GM10266 (cell line): ENCODE measurements around the gene HOXA10.

Experiments
- DNase-seq: peaks from one replicate; pipeline ENCODE4 v3.0.0; 2012; ENCODE audit errors: extremely low spot score
- TF ChIP-seq, protein P1 (sequence below): IDR thresholded peaks from 2 replicates; pipeline ENCODE4 v1.5.1; 2012; ENCODE audit warnings: mild to moderate bottlenecking, low read depth; ENCODE audit not compliant: control insufficient read depth, insufficient read depth; ENCODE audit errors: missing control alignments

The HOXA10 gene

DNA sequence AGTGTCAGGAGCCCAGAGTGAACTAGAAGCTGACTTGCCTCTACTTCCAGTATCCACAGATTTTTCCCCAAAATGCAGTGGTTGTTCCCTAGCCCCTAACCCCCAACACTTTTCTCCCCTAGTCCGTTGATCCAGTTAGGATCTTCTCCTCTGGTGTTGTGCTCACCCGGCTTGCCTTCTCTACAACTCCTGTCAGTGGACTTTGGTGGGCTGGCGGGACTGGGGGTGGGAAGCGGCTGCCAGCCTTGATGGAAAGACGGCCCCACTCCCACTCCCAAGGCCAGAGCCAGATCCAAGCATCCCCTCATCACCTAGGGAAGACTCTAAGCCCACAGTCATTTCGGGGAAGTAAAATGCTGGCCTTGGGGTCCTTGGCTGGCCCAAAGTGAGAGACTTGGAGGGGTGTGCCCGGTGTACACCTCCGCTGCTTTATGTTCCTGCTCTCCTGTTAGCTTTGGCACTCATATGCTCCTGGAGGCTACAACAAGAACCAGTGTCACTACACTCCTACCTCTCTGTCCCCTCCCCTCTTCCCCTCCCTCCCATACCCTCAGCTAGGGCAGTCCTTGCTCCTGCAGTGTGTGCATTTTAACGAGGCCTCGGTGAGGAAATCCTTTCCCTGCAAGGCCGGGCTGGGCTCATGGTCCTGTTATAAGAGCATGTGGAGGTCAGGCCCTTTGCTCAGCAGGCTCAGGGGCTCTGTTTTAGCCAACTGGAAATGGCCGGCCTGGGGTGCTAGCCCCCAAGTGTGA lies 930 bp upstream of the HOXA10 start:
- TF ChIP-seq, protein P1, sequence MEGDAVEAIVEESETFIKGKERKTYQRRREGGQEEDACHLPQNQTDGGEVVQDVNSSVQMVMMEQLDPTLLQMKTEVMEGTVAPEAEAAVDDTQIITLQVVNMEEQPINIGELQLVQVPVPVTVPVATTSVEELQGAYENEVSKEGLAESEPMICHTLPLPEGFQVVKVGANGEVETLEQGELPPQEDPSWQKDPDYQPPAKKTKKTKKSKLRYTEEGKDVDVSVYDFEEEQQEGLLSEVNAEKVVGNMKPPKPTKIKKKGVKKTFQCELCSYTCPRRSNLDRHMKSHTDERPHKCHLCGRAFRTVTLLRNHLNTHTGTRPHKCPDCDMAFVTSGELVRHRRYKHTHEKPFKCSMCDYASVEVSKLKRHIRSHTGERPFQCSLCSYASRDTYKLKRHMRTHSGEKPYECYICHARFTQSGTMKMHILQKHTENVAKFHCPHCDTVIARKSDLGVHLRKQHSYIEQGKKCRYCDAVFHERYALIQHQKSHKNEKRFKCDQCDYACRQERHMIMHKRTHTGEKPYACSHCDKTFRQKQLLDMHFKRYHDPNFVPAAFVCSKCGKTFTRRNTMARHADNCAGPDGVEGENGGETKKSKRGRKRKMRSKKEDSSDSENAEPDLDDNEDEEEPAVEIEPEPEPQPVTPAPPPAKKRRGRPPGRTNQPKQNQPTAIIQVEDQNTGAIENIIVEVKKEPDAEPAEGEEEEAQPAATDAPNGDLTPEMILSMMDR = no peak

DNA sequence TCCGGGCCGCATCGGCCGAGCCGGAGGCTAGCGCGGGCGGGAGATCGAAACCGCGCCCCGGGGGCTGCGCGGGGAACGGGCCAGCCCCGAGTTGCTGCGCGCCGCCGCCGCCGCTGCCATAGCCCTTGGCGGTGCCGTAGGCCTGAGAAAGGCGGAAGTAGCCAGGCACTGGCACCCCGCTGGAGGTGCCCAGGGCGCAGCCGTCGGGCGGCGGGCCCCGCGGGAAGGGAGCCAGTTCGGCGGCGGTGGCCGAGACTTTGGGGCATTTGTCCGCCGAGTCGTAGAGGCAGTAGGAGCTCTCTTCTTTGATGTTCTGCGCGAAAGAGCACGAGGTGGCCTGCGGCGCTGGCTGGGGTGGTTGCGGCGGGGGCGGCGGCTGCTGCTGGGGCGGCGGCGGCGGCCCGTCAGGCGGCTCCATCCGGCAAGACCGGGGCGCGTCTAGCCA lies 587 bp downstream of the HOXA10 start:
- DNase-seq = no peak
- TF ChIP-seq, protein P1 = no peak

More for the DNA sequence above, 930 bp upstream of the HOXA10 start:
- DNase-seq = no peak

DNA sequence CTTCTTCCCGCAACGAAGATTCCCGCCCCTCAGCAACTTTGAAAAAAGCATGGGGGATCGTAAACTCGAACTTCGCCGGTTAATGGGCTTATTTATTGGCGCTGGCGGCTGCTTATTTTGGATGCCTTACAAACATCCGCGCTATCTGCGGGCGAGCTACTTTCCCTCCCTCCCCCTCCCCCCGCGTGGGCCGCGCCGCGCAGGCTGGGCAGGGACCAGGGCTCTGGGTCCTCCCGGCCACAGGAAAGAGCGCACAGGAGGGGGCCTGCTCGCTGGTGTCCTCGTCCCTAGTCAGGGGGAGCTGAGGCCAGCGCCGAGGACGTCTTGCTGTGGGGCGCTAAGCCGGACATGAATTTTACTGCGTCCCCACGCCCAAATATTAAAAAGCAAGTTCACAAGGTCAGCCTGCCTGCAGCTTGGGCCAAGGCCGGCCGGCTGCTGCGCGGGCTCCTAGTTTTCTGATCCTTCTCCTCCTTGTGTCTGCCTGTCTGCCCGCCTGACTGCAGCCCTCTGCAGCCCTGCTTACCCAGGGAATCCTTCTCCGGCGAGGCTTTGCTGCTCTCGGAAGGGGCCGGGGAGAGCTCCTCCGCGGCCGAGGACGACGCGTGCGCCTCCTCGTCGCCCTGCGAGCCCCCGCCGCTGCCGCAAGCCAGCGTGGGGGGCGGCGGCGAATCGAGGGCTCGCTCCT lies 1.2 kb downstream of the HOXA10 start:
- no peak for DNase-seq
- TF ChIP-seq, protein P1 = no peak

DNA sequence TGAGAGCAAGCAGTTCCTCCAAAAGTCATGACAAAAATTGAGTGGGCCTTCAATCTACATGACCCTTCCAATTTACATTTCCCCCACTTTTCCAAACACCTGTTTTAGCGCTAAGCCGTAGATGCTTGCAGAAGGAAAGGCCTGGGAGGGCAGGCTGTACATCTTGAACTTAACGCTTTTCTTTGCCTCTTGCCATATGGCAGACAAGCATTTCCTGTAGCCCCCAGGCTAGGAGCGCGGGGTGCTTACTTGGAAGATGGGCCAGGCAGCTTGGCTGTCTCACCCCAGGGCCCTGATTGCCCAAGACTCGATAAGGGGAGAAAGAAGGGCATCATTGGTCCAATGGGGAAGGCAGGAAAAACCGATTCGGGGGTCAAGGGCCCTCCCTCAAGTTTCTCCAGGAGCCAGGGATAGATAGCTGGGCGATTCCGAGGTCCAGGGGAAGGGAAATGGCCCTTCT lies 1.8 kb downstream of the HOXA10 start:
- TF ChIP-seq, protein P1 = no peak
- DNase-seq = no peak

DNA sequence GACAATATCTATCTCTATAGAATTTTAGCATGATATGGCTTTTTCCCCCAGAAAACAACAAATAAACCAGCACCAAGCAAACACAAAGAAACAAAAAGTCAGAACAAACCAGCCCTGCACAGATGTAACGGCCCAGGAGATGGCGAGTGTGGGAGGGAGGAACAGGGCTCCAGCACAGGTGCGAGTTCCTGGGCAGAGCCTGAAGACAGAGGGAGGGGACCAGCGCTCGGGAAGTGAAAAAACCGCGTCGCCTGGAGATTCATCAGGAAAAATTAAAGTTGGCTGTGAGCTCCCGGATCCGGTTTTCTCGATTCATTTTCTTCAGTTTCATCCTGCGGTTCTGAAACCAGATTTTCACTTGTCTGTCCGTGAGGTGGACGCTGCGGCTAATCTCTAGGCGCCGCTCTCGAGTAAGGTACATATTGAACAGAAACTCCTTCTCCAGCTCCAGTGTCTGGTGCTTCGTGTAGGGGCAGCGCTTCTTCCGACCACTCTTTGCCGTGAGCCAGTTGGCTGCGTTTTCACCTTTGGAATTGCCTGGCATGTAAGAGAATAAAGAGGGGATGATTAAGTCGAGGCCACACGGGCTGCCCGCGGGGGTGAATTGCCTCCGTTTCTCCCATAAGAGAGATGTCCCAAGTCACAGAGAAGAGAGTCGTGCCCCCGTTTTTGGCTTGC lies 2.3 kb downstream of the HOXA10 start:
- no peak for DNase-seq
- TF ChIP-seq, protein P1 = no peak

DNA sequence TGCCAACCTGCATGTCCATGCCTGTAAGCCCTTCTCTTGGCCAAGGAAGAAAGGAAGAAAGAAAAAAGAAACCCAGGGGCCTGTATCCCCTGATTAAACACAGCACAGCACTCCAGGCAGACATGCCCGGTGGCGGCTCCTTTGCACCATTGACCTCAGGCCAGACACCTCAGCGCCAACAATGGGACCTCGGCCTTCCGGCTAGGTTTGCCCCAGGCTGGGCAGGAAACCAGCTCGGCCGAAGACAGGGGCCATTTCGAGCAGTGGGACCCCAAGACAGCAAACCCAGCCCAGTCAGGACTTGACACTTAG lies 2.8 kb downstream of the HOXA10 start:
- TF ChIP-seq, protein P1 = no peak
- DNase-seq = no peak
